Kidney (tissue), 14 donors: ENCODE measurements around the gene CFAP100. TPM values are rescaled to one million over a fixed set of nuclear protein-coding genes. Genes with fewer than 3 reads are reported as not detected.

Experiments used
- DNase-seq, 5 donors: peaks; one replicate each; pipeline ENCODE4 v3.0.0-alpha.2; 2013 to 2020
- FAIRE-seq: peaks from 2 replicates; lab custom pipeline; 2012; peaks lifted over from hg19 to GRCh38; lab: Jason Lieb, UNC
- H3K27ac ChIP-seq, 2 donors: one replicate each; pipeline ENCODE4 v1.7.0; 2013; ENCODE audit warnings: low read depth in 2 of 2, low read length in 2 of 2, inconsistent platforms in 1 of 2
- H3K27me3 ChIP-seq: one replicate; pipeline ENCODE4 v1.7.1; 2013; ENCODE audit warnings: low read length, inconsistent platforms; ENCODE audit not compliant: control insufficient read depth, insufficient read depth
- H3K36me3 ChIP-seq, 3 donors: one replicate each; pipeline versions ENCODE4 v1.7.0 to v1.7.1; 2013; ENCODE audit warnings: low read length in 3 of 3, control low read depth in 1 of 3, inconsistent platforms in 1 of 3; ENCODE audit not compliant: insufficient read depth in 3 of 3, control insufficient read depth in 2 of 3
- H3K4me1 ChIP-seq, 3 donors: one replicate each; pipeline versions ENCODE4 v1.7.0 to v1.7.1; 2013; ENCODE audit warnings: low read length in 3 of 3, inconsistent platforms in 1 of 3, low read depth in 1 of 3; ENCODE audit not compliant: control insufficient read depth in 2 of 3, insufficient read depth in 2 of 3
- H3K4me3 ChIP-seq, 3 donors: one replicate each; pipeline versions ENCODE4 v1.7.0 to v1.8.1; 2013; ENCODE audit warnings: low read length in 3 of 3, control low read depth in 1 of 3, inconsistent platforms in 1 of 3
- H3K9ac ChIP-seq, 3 donors: one replicate each; pipeline versions ENCODE4 v1.7.0 to v1.7.1; 2013; ENCODE audit warnings: low read length in 3 of 3, control low read depth in 1 of 3, inconsistent platforms in 1 of 3
- H3K9me3 ChIP-seq, 3 donors: one replicate each; pipeline versions ENCODE4 v1.7.0 to v1.7.1; 2013; ENCODE audit warnings: low read length in 3 of 3, control low read depth in 1 of 3, inconsistent platforms in 1 of 3; ENCODE audit not compliant: control insufficient read depth in 2 of 3, insufficient read depth in 1 of 3
- intact Hi-C: fragments of 100-400 bp; cut with DNase I; formaldehyde crosslinking; loops from one replicate; pipeline ENCODE4 v1.11.1; 2022
- polyA plus RNA-seq: library from polyadenylated mRNA; stranded (reverse); fragments of 350-450 nt; fragmentation: Illumina TruSeq; extraction: RNeasy Lipid Tissue Mini Kit (QIAGEN cat#74804); gene quantifications from one replicate; pipeline ENCODE4 v1.2.3, GENCODE V29; 2014; ENCODE audit warnings: low read depth, low replicate concordance; ENCODE audit not compliant: insufficient read depth
- total RNA-seq: library from RNA; stranded (reverse); fragmentation: NEBNext Ultra II Directional; extraction: Animal tissue kit (Norgen Biotek cat#: 25700); gene quantifications from one replicate; pipeline ENCODE4 v1.2.1, GENCODE V29; 2021
- TF ChIP-seq, protein P1 (sequence below): IDR thresholded peaks from 3 replicates; pipeline ENCODE4 v1.5.1; 2012; ENCODE audit warnings: mild to moderate bottlenecking, moderate library complexity, borderline replicate concordance; ENCODE audit not compliant: insufficient read depth; ENCODE audit errors: extremely low read depth
- donor health status: control.
- donor health status: control.
- donor health status: control.
- donor health status: control.
- donor health status: control.
- donor health status: DM: yes; HTN: yes; CAD: no.
- donor health status: Normal renal cell carcinoma (clear cell type).

CFAP100 gene
- total and polyA plus RNA-seq, 2 donors from 2014 or later: 0.60 TPM; not detected in 1

DNA sequence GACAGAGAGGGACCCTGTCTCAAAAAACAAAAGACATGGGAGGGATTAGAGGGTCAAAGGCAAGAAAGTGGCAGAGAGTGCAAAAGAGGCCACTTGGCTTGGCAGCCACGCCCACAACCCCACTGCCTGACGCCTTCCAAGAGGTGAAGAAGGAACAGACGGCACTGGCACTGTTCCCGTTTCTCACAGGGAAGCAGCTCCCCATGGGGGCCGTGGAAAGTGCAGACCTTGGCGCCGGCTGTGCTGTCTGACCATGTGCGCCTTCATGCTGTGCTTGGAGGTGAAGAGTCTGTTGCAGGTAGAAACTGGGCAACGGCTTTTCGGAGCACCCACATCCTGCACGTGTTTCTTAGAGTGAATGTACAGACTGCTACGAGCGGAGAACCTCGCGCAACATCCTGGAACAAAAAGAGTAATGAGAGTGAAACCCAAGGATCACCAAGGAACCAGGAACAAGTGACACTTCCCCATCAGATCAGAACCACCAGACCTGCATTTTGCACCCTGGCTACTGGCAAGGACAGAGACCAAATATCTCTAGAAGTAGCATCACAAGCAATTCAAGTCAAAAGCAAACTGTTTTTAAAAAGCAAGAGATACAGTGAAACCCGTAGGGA, 71.3 kb downstream of the CFAP100 start:
- no peaks in the 10 kb centered on the region for H3K4me1 ChIP-seq
- H3K4me3 ChIP-seq: no peak overlapping the region
- no peaks in the 10 kb centered on the region for H3K9me3 ChIP-seq
- no peaks in the 10 kb centered on the region for H3K27me3 ChIP-seq
- intact Hi-C loops: no loop called here
- DNase-seq: peak in 2 of 5 donors; percentile 34 to 70
- no peak overlapping the region for H3K27ac ChIP-seq
- no peak overlapping the region for H3K9ac ChIP-seq
- FAIRE-seq: no peak
- H3K36me3 ChIP-seq: peaks cover 12 to 89% (median 69%) of the 10 kb centered on the region in 3 donors
- TF ChIP-seq, protein P1, sequence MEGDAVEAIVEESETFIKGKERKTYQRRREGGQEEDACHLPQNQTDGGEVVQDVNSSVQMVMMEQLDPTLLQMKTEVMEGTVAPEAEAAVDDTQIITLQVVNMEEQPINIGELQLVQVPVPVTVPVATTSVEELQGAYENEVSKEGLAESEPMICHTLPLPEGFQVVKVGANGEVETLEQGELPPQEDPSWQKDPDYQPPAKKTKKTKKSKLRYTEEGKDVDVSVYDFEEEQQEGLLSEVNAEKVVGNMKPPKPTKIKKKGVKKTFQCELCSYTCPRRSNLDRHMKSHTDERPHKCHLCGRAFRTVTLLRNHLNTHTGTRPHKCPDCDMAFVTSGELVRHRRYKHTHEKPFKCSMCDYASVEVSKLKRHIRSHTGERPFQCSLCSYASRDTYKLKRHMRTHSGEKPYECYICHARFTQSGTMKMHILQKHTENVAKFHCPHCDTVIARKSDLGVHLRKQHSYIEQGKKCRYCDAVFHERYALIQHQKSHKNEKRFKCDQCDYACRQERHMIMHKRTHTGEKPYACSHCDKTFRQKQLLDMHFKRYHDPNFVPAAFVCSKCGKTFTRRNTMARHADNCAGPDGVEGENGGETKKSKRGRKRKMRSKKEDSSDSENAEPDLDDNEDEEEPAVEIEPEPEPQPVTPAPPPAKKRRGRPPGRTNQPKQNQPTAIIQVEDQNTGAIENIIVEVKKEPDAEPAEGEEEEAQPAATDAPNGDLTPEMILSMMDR: no peak

DNA sequence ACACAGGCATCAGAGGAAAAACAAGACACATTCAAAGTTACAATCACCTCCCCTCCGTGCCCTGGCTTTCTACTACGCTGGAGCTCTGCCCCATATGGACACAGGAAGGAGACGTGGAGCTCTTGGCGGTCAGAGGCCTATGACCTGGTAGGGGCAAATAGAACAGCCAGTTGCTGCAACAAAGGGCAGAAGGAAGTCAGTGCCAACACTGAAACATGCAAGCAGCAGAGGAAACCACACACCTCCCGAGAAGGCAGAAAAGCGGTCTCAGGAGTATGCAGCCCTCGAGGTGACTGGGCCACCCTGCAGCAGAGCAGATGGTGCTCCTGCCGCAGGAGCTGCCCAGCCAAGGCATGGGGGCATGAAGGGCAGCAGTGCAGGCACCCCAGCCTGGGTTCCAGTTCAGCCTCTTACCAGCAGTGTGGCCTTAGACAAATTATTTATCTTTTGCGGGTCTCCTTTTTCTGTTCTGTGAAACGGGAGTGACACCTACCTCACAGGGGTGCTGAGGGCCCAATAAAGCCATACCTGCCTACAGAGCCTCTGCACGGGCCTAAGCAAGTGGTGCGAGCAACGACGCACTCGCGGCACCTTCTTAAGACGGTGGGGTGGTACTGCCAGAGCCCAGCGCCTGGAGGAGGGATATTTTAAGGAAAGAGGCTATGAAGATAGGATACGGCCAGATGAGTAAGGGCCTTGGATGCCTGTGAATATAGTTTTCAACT, 72.3 kb downstream of the CFAP100 start:
- TF ChIP-seq, protein P1: no peak
- intact Hi-C loops: no loop called here
- DNase-seq (peak in 2 of 5 donors; percentile 8 to 43), FAIRE-seq (no peak)
- Histone ChIP-seq H3K36me3 (peaks cover 11 to 84% (median 61%) of the 10 kb centered on the region in 3 donors), H3K9ac (no peak overlapping the region), H3K27me3 (no peaks in the 10 kb centered on the region), H3K4me1 (peaks cover 0 to 1% (median 0%) of the 10 kb centered on the region in 3 donors), H3K27ac (no peak overlapping the region), H3K4me3 (no peak overlapping the region), H3K9me3 (no peaks in the 10 kb centered on the region)

DNA sequence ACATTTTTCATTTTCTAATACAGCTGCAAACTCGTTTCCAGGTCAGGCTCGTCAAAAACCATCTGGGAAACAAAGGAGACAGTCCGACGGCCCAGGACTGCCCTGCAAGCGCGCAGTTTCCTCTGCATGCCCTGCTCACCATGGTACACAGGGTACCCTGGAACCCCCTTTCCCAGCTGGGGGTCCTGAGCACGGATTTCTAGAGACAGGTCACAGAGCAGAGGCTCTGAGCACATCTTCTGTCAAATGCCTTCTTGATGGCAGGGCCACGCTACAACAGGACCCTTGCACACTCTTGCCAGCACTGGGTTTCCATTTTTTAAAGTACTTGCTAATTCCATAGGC, 72.9 kb downstream of the CFAP100 start:
- Histone ChIP-seq H3K4me3 (no peak overlapping the region), H3K9ac (no peak overlapping the region), H3K36me3 (peaks cover 13 to 79% (median 58%) of the 10 kb centered on the region in 3 donors), H3K27ac (no peak overlapping the region), H3K4me1 (peaks cover 3 to 7% (median 4%) of the 10 kb centered on the region in 3 donors), H3K9me3 (no peaks in the 10 kb centered on the region), H3K27me3 (no peaks in the 10 kb centered on the region)
- DNase-seq (peak in 2 of 5 donors; percentile 4 to 28), FAIRE-seq (no peak)
- intact Hi-C loops: no loop called here
- TF ChIP-seq, protein P1: no peak
